ENCODE measurements around the gene ADAMTSL5. TPM values are rescaled to one million over a fixed set of nuclear protein-coding genes. Genes with fewer than 3 reads are reported as not detected.
A peak's percentile ranks its signal among the peaks of the same experiment; 100 is the strongest.

Gene ADAMTSL5
- total and polyA plus RNA-seq, 9 of the 15 experiments (the other 6 are each of a cell fraction or from before 2014, with no cell fraction given) = 1.0 to 11.6 (median 4.1) TPM

DNA sequence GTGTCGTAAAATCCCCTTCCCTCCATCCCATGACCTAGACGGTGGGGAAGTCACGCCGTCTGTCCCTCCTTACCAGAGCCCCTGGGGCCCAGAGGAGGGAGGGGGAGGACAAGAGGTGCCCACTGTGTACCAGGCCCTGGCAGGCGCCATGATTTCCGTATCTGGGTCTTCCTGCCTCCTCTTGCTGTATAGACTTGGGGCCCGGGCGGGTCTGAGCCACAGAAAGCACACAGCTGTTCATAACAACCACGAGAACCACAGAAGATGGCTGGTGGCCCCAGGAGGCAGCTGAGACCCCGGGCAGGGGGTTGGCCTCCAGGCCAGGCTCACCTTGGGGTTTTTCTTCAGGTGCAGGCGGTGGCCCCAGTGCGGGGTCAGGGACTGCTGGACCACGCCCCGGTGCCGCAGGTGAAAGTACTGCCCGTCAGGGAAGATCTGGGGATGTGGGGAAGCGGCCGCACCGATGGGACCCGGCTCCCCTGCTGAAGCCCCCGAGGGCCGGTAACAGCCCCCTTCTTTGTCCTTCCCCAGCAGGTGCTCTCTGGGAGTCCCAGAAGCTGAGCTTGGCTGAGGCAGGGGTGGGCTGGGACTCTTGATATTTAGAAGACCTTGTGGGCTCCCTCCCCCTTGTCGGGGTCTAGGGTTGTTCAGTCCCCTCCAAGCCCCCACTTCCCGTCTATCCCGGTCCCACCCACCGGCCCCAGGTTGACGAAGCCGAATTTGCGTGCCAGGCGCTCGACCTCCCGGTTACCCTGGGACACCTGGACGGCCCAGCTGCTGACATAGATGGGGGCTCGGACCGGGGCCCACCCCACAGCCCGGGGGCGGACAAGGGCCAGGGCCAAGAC is 23.1 kb downstream of the ADAMTSL5 start (continued):
- no peak for TF ChIP-seq ZNF239 (CRISPR knock-in tag; IDR thresholded peaks at IDR 0.05)
- TF ChIP-seq ZBTB7A (IDR thresholded peaks at IDR 0.05; ENCODE audit: borderline replicate concordance, control insufficient read depth, low read depth, low read length) = peak; percentile 96
- TF ChIP-seq ZNF589 (CRISPR knock-in tag; IDR thresholded peaks at IDR 0.05; ENCODE audit: low read depth) = no peak
- TF ChIP-seq MLLT1 (IDR thresholded peaks at IDR 0.05) = no peak
- no peak for TF ChIP-seq DIDO1 (tag; IDR thresholded peaks at IDR 0.05; ENCODE audit: low read depth)
- no peak for TF ChIP-seq ID3 (CRISPR knock-in tag; IDR thresholded peaks at IDR 0.05)
- TF ChIP-seq ID3 (tag; IDR thresholded peaks at IDR 0.05) = no peak
- no peak for TF ChIP-seq IRF2 (CRISPR knock-in tag; IDR thresholded peaks at IDR 0.05)
- no peak for TF ChIP-seq L3MBTL2 (IDR thresholded peaks at IDR 0.05)
- peak; percentile 78 for TF ChIP-seq POLR2G (IDR thresholded peaks at IDR 0.05; ENCODE audit: low read depth, low read length)
- peak; percentile 86 for TF ChIP-seq EGR1 (conservative IDR thresholded peaks at IDR 0.05)
- TF ChIP-seq ARID1B (IDR thresholded peaks at IDR 0.05) = 0 out of 2 replicates have a peak, but pooled peaks have one; percentile 8
- peak; percentile 17; the same call in 1 of the 2 replicates for TF ChIP-seq NR3C1 (CRISPR knock-in tag; IDR thresholded peaks at IDR 0.05)
- TF ChIP-seq ZNF830 (CRISPR knock-in tag; IDR thresholded peaks at IDR 0.05) = no peak
- peak; percentile 67 for TF ChIP-seq SUPT5H (IDR thresholded peaks at IDR 0.05)
- TF ChIP-seq, protein P1, sequence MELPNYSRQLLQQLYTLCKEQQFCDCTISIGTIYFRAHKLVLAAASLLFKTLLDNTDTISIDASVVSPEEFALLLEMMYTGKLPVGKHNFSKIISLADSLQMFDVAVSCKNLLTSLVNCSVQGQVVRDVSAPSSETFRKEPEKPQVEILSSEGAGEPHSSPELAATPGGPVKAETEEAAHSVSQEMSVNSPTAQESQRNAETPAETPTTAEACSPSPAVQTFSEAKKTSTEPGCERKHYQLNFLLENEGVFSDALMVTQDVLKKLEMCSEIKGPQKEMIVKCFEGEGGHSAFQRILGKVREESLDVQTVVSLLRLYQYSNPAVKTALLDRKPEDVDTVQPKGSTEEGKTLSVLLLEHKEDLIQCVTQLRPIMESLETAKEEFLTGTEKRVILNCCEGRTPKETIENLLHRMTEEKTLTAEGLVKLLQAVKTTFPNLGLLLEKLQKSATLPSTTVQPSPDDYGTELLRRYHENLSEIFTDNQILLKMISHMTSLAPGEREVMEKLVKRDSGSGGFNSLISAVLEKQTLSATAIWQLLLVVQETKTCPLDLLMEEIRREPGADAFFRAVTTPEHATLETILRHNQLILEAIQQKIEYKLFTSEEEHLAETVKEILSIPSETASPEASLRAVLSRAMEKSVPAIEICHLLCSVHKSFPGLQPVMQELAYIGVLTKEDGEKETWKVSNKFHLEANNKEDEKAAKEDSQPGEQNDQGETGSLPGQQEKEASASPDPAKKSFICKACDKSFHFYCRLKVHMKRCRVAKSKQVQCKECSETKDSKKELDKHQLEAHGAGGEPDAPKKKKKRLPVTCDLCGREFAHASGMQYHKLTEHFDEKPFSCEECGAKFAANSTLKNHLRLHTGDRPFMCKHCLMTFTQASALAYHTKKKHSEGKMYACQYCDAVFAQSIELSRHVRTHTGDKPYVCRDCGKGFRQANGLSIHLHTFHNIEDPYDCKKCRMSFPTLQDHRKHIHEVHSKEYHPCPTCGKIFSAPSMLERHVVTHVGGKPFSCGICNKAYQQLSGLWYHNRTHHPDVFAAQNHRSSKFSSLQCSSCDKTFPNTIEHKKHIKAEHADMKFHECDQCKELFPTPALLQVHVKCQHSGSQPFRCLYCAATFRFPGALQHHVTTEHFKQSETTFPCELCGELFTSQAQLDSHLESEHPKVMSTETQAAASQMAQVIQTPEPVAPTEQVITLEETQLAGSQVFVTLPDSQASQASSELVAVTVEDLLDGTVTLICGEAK (IDR thresholded peaks at IDR 0.05) = 0 out of 2 replicates have a peak, but pooled peaks have one; percentile 20
- TF ChIP-seq, protein P1 (CRISPR knock-in tag; IDR thresholded peaks at IDR 0.05) = no peak
- TF ChIP-seq ZFX (CRISPR knock-in tag; IDR thresholded peaks at IDR 0.05) = peak; percentile 93
- no peak for TF ChIP-seq MCM7 (IDR thresholded peaks at IDR 0.05)
